IMR-90 (cell line): ENCODE results near the gene PBX3. TPM values are rescaled to one million over a fixed set of nuclear protein-coding genes. Genes with fewer than 3 reads are reported as not detected.

Experiments used
- ATAC-seq: fragments of 200-7000 bp; cut with Tn5 transposase; 2 replicates; pipeline ENCODE4 v1.9.1; 2020; ENCODE audit warnings: low read depth, mild to moderate bottlenecking, moderate library complexity
- BruUV-seq: library from RNA; stranded (reverse); fragments of 400-500 nt; replicated peaks from 2 replicates; lab custom pipeline; 2021; lab: Mats Ljungman, UMichigan
- CTCF ChIA-PET: fragments of 300-600 bp; formaldehyde crosslinking; extraction: SDS; loops from one replicate; lab custom pipeline; 2021; ENCODE audit warnings: antibody characterized with exemption; lab: Yijun Ruan, JAX
- POLR2A ChIA-PET: fragments of 300-600 bp; sonication (Branson Sonifier 250); formaldehyde crosslinking; loops from one replicate; lab custom pipeline; 2022; ENCODE audit warnings: antibody characterized with exemption; ENCODE audit not compliant: unreplicated experiment; lab: Charles Lee
- DNase-seq: peaks from one replicate; pipeline ENCODE4 v3.0.0; 2013
- H2AFZ ChIP-seq: replicated peaks from 2 replicates; pipeline ENCODE3; 2013; ENCODE audit warnings: low read length, mild to moderate bottlenecking; ENCODE audit not compliant: poor library complexity
- H2AK5ac ChIP-seq: 2 replicates; pipeline ENCODE4 v1.6.1; 2013; ENCODE audit warnings: low read depth, low read length, inconsistent platforms
- H2AK9ac ChIP-seq: replicated peaks from 2 replicates; pipeline ENCODE3; 2013; ENCODE audit warnings: mild to moderate bottlenecking, low read depth, low read length, moderate library complexity; ENCODE audit not compliant: poor library complexity
- H2BK120ac ChIP-seq: 2 replicates; pipeline ENCODE4 v1.6.1; 2013; ENCODE audit warnings: low read depth, low read length, inconsistent platforms
- H2BK15ac ChIP-seq: 3 replicates; pipeline ENCODE4 v1.6.1; 2013; ENCODE audit warnings: low read depth, low read length, inconsistent platforms
- H2BK20ac ChIP-seq: 2 replicates; pipeline ENCODE4 v1.6.1; 2013; ENCODE audit warnings: low read depth, mild to moderate bottlenecking, inconsistent platforms, low read length, moderate library complexity
- H2BK5ac ChIP-seq: 2 replicates; pipeline ENCODE4 v1.6.1; 2013; ENCODE audit warnings: mild to moderate bottlenecking, low read depth, low read length, inconsistent platforms; ENCODE audit not compliant: poor library complexity, severe bottlenecking
- H3K14ac ChIP-seq: replicated peaks from 2 replicates; pipeline ENCODE4 v1.6.1; 2013; ENCODE audit warnings: low read depth, low read length, inconsistent platforms
- H3K18ac ChIP-seq: 2 replicates; pipeline ENCODE4 v1.6.1; 2013; ENCODE audit warnings: low read depth, low read length, control low read depth
- H3K23ac ChIP-seq: 2 replicates; pipeline ENCODE4 v1.6.1; 2013; ENCODE audit warnings: low read depth, low read length, inconsistent platforms
- H3K27ac ChIP-seq: 2 replicates; pipeline ENCODE4 v1.5.1; 2013; ENCODE audit warnings: mild to moderate bottlenecking, control low read depth, low read length; ENCODE audit not compliant: insufficient read depth
- H3K27me3 ChIP-seq: 2 replicates; pipeline ENCODE4 v1.6.1; 2013; ENCODE audit warnings: low read length; ENCODE audit not compliant: control insufficient read depth, insufficient read depth
- H3K36me3 ChIP-seq: 2 replicates; pipeline ENCODE4 v1.6.1; 2013; ENCODE audit warnings: low read length, mixed read lengths; ENCODE audit not compliant: control insufficient read depth, insufficient read depth
- H3K4ac ChIP-seq: 2 replicates; pipeline ENCODE4 v1.6.1; 2013; ENCODE audit warnings: low read depth, low read length, inconsistent platforms
- H3K4me1 ChIP-seq: 2 replicates; pipeline ENCODE4 v1.6.1; 2013; ENCODE audit warnings: low read length, mixed read lengths; ENCODE audit not compliant: control insufficient read depth, insufficient read depth
- H3K4me2 ChIP-seq: 2 replicates; pipeline ENCODE4 v1.6.1; 2013; ENCODE audit warnings: low read depth, mild to moderate bottlenecking, control low read depth, low read length, moderate library complexity
- H3K4me3 ChIP-seq: 2 replicates; pipeline ENCODE4 v1.5.1; 2013; ENCODE audit warnings: low read depth, mild to moderate bottlenecking, control low read depth, low read length, moderate library complexity; ENCODE audit not compliant: insufficient read depth
- H3K56ac ChIP-seq: 2 replicates; pipeline ENCODE4 v1.6.1; 2013; ENCODE audit warnings: low read length, inconsistent platforms; ENCODE audit not compliant: insufficient read depth; ENCODE audit errors: extremely low read depth
- H3K79me1 ChIP-seq, 2 experiments: 2 replicates each; pipeline ENCODE4 v1.6.1; 2013; ENCODE audit warnings: low read length in 2 of 2, inconsistent platforms in 1 of 2, low read depth in 1 of 2
- H3K9ac ChIP-seq: 2 replicates; pipeline ENCODE4 v1.6.1; 2013; ENCODE audit warnings: low read depth, low read length, control low read depth
- H3K9me1 ChIP-seq: 2 replicates; pipeline ENCODE4 v1.6.1; 2013; ENCODE audit warnings: low read length, inconsistent platforms; ENCODE audit not compliant: insufficient read depth
- H3K9me3 ChIP-seq: 2 replicates; pipeline ENCODE4 v1.6.1; 2013; ENCODE audit warnings: low read length; ENCODE audit not compliant: control insufficient read depth, insufficient read depth
- H4K20me1 ChIP-seq: 2 replicates; pipeline ENCODE4 v1.6.1; 2013; ENCODE audit warnings: low read length, inconsistent platforms; ENCODE audit not compliant: insufficient read depth
- H4K5ac ChIP-seq: 2 replicates; pipeline ENCODE4 v1.6.1; 2013; ENCODE audit warnings: mild to moderate bottlenecking, low read depth, low read length, control low read depth
- H4K8ac ChIP-seq, 2 experiments: 2 replicates each; pipeline ENCODE4 v1.6.1; 2013; ENCODE audit warnings: low read depth in 2 of 2, low read length in 2 of 2, control low read depth in 1 of 2, inconsistent platforms in 1 of 2
- H4K91ac ChIP-seq: 2 replicates; pipeline ENCODE4 v1.6.1; 2013; ENCODE audit warnings: low read depth, low read length, inconsistent platforms; ENCODE audit not compliant: insufficient read depth
- CEBPB ChIP-seq: IDR thresholded peaks from 2 replicates; pipeline ENCODE4 v1.6.1; 2012; ENCODE audit warnings: low read depth, low read length, improper control_type of control experiment
- FOS ChIP-seq: fragments of 150-350 bp; IDR thresholded peaks from 2 replicates; pipeline ENCODE4 v1.6.1; 2016; ENCODE audit warnings: low read depth, low read length
- POLR2A ChIP-seq: IDR thresholded peaks from 2 replicates; pipeline ENCODE4 v1.6.1; 2012; ENCODE audit warnings: mild to moderate bottlenecking, low read depth, low read length
- RAD21 ChIP-seq: IDR thresholded peaks from 2 replicates; pipeline ENCODE4 v1.6.1; 2012; ENCODE audit warnings: low read length, improper control_type of control experiment
- RFX5 ChIP-seq: IDR thresholded peaks from 2 replicates; pipeline ENCODE4 v1.8.0; 2012; ENCODE audit warnings: low read depth, mild to moderate bottlenecking, low read length, moderate library complexity
- WGBS, 2 experiments: methylation state at CpG; one replicate each; pipeline versions ENCODE4 v1.1.5 to v1.1.7; 2013; ENCODE audit warnings: missing lambda C conversion rate in 2 of 2; ENCODE audit not compliant: insufficient read length in 1 of 2; ENCODE audit errors: extremely low coverage in 2 of 2; 5-methylcytosine and 5-hydroxymethylcytosine counted together
- dilution Hi-C: fragments of 300-500 bp; cut with HindIII; formaldehyde crosslinking; loops from one replicate; pipeline ENCODE4 v1.14.3; 2018; ENCODE audit warnings: low sequenced_read_pairs; ENCODE audit not compliant: unreplicated experiment
- in situ Hi-C: fragments of 300-500 bp; cut with MboI; formaldehyde crosslinking; loops from 3 replicates; pipeline ENCODE4 v1.14.3; 2019; ENCODE audit warnings: low sequenced_read_pairs, inconsistent platforms, mixed read lengths
- intact Hi-C: fragments of 100-400 bp; cut with micrococcal nuclease; formaldehyde crosslinking; loops from 2 replicates; pipeline ENCODE4 v1.10.0; 2022
- polyA plus RNA-seq, 3 experiments: library from polyadenylated mRNA; depleted of rRNA; stranded (reverse); fragments of >200 nt; gene quantifications; 2 replicates each; pipeline ENCODE4 v1.2.3, GENCODE V29; 2012; ENCODE audit warnings: low replicate concordance in 1 of 3
- total RNA-seq: library from RNA; depleted of rRNA; stranded (reverse); fragments of >200 nt; gene quantifications from 2 replicates; pipeline ENCODE4 v1.2.3, GENCODE V29; 2012

The PBX3 gene
- total and polyA plus RNA-seq, 2 of the 4 experiments (the other 2 are of a cell fraction), result 12.0 to 15.6 TPM

- Histone ChIP-seq H4K91ac (no peak overlapping the region), H3K27ac (no peak overlapping the region), H3K18ac (no peak overlapping the region), H4K8ac (no peak overlapping the region), H2BK20ac (no peak overlapping the region), H3K9ac (no peak overlapping the region), H3K79me1 (peaks cover 13 to 14% of the 10 kb centered on the region in 2 experiments; a peak in 3 of 4 replicates), H3K4me1 (no peaks in the 10 kb centered on the region), H2AK9ac (no peak overlapping the region), H3K9me1 (no peaks in the 10 kb centered on the region), H3K4me2 (no peak overlapping the region), H3K36me3 (no peaks in the 10 kb centered on the region), H3K14ac (no peak overlapping the region), H4K5ac (no peak overlapping the region), H2AK5ac (no peak overlapping the region), H2BK15ac (no peak overlapping the region), H3K9me3 (no peaks in the 10 kb centered on the region), H2BK120ac (no peak overlapping the region), H2BK5ac (no peak overlapping the region), H4K20me1 (no peaks in the 10 kb centered on the region), H3K4ac (no peak overlapping the region), H3K23ac (no peak overlapping the region), H3K56ac (no peak overlapping the region), H3K27me3 (no peaks in the 10 kb centered on the region), H3K4me3 (no peak overlapping the region), H2AFZ (no peak overlapping the region)
- intact Hi-C loops (no loop called here), dilution Hi-C loops (no loop called here), in situ Hi-C loops (no loop called here)
- BruUV-seq, result no TSS peak
- DNase-seq (no peak), ATAC-seq (no peak)
- POLR2A ChIA-PET, result no interaction called here
- no CpG with 5 or more reads among the region's 2 CpGs for WGBS, 2 experiments
- TF ChIP-seq CEBPB (no peak), FOS (no peak), RAD21 (no peak), POLR2A (no peak), RFX5 (no peak)
- CTCF ChIA-PET, result interaction anchor here (0.7 kb wide), 1 partner anchor 65 kb away, joined by 5 read pairs; no protein-coding TSS in a partner anchor
These were observed 150.3 kb downstream of the PBX3 start for GRCh38 chr9:125897481-125897880.
